HG03108 (cell line): ENCODE results near the gene MTHFR.

Source experiments
- ATAC-seq: cut with Tn5 transposase; IDR thresholded peaks from one replicate; pipeline ENCODE4 v1.9.1; 2021; ENCODE audit warnings: moderate library complexity; ENCODE audit not compliant: unreplicated experiment

The MTHFR gene

DNA sequence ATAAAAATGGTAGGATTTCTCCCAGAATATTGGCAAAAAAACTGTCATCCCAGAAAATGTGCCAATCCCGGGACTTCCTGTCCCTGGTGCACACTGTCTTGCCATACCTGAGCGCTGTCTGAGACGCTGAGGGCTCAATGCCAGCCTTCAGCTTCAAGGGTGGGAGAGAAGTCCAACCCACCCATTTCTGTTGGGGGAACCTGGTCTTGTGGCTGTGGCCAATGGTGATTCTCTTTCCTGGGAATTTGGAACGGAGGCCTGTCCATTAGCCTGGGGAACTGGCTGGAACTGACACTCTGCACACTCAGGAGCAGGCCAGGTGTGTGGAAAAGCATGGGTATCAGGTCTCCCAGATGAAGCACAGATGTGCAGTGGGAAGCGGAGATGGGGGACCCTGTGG lies 6.7 kb downstream of the MTHFR start:
- ATAC-seq = no peak

DNA sequence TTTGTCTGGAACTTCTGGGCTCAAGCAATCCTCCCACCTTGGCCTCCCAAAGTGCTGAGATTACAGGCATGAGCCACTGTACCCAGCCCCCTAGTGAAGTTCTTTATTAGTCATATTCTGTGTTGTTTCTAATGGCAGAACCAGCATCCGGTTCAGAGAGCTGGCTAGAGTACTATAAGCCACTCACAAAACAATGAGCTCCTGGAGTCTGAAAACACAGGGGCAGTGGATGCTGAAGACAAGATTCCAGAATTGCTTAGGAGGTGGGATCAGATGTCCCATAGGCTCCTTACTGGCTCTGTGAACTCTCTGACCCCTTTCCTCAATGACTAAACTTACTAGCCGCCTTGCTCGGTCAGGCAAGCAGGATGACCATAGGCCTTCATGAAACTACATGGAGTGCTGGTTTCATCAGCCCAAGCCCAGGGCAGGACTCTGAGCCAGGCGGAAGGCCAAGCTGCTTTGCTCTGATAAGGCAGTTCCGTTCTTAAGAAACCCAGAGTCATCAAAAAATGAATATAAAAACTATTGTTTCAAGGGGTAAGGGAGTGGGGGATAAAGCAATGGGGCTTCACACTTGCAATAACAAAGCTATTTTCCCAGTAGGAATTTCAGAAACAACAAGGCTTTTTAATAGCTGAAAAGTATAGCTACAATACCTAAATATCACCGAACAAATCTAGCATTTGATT lies 8.1 kb downstream of the MTHFR start:
- no peak for ATAC-seq

DNA sequence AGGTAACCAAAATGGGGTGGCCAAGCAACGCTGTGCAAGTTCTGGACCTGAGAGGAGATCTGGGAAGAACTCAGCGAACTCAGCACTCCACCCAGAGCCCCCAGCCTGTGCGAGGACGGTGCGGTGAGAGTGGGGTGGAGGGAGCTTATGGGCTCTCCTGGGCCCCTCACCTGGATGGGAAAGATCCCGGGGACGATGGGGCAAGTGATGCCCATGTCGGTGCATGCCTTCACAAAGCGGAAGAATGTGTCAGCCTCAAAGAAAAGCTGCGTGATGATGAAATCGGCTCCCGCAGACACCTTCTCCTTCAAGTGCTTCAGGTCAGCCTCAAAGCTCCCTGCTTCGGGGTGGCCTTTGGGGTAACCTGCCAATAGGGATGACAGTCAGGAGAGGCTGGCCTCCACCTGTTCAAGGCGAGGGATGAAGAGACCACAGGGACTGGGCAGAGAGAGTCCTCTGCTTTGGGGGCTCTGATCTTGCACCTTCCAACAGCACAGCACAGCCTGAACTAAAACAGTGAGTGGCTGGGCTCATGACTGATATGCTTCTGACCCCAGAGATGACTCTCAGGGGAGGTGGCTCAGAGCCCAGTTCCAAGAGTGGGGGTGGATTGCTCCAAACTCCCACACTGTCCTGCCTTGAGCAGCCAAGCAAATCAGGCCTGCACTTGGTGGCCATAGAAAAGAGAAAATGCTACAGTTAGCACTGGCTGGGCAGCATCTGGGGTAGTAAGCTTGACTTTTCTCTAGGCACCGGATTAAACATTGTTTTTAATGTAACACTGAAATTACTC lies 9.5 kb downstream of the MTHFR start:
- no peak for ATAC-seq

DNA sequence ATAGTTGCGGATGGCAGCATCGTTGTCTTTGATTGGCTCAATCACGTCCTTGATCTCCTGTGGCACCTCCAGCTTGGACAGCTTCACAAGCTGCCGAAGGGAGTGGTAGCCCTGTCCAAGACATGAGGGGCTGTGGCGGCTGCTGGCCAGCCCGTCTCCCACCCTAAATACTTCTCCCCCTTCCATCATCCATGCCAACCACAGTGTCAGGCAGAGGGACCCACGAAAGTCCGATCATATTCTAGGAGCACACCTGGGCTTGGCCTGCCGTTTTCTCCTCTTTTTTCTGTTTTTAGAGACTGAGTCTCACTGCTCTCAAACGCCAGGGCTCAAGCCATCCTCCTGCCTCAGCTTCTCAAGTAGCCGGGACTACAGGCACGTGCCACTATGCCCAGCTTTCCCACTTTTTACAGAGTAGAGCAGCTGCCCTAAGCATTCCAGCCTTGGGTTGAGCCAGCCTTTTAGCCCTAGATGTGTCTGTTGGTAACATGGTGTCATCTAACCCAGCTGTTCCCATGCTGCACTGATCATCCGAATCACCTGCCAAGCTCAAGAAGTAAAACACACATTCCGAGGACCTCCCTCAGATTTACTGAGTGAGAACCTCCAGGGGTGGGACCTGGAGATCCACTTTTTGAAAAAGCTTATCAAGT lies 10.4 kb downstream of the MTHFR start:
- ATAC-seq = no peak

DNA sequence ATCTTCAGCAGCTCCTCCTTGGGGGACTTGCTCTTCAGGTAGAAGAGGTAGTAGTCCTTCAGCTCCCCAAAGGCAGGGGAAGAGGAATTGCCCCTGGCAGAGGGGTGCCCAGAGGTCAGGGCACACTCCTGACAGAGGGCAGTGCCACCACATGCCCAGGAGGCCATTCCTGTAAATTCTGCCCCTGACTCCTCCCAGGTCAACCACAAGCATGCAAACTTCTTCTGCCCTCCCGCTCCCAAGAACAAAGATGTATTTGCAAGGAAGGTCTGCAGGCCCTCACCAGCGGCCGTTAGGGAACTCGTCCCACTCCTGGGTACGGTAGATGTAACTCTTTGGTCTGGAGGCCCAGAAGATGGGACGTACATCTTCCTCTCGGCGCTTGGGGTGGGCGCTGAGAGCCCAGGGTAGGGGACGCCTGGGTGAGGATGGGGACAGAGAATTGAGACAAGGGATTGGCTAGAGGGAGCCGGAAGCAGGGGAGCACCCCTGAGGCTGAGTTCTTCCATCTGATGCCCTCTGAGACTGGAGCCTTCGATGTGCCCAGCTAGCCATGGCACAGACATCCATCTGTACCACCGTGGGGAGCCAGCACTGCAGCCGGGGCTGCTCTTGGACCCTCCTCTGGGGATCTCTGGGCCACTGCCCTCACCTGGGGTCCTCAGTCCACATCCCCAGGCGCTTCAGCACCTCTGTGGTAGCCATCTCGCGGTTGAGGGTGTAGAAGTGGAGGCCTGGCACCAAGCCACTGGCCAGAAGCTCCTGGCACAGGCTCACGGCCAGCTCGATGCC lies 11.1 kb downstream of the MTHFR start:
- ATAC-seq = no peak

DNA sequence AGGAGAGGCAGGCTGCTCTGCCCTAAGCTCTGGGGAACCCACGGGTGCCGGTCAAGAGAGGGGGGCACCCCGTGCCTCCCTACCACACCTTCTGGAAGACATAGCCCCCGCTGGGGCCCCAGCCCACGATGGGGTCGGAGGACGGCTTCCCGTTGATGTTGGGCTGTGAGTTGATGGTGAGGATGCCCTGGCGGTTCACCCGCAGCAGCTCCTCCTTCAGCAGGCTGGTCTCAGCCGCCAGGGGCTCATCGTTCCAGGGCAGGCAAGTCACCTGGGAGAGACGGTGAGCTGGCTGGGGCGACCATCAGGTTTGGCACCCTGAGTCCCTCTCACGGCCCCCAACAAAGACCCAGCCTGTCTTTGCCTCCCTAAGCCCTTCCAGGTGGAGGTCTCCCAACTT lies 11.9 kb downstream of the MTHFR start:
- ATAC-seq = no peak

DNA sequence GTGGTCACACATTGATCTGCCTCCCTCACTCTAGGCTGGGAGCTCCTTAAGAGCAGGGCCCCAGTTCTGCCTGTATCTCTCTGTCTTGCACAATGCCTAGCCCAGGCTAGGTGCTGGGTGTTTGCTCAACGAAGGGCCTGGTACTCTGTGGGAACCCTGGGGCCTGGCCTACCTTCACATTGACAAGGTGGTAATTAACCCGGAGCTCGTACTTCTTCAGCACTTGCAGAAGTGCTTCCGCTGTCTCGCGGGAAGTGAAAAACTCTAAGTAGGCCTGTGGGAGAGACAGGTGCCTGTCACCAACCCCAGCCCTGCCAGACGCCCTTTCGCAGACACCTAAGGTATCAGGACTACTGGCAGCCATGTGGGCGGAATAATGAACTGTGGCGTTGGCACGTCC lies 13.7 kb downstream of the MTHFR start:
- ATAC-seq = no peak

DNA sequence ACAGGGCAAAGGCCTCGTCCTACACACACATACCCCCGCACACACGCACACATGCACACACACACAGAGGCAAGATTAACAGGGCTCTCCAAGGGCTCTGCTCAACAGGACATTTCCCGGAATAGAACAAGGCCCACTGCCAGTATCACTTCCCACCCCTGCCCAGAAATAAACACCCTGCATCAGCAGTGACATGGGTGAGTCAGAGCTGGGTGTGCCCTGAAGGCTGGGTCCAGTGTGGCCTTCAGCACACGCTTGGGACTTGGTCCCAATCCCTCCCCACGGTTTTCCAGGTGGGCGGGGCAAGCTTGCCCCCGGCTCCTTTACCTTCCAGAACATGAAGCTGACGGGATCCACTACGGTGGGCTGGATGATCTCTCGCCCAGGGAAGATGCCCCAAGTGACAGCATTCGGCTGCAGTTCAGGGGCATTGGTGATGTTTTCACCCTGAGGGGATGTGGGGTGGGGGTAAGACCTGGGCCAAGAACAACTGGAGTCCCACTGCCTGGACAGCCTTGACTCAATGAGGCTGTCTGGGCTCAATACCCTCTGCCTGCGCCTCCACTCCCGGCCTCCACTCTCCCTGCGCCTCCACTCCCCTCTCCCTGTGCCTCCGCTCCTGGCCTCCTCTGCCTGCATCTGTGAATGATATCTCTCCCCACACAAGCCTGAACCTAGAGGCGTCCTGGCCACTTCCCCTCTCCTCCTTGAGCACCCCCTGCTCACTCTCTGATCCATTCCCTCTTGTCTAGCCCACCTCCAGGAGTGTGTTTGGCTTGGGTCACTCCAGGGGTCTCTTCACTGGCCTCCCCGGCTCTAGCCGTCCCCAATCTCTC lies 14.7 kb downstream of the MTHFR start:
- no peak for ATAC-seq

DNA sequence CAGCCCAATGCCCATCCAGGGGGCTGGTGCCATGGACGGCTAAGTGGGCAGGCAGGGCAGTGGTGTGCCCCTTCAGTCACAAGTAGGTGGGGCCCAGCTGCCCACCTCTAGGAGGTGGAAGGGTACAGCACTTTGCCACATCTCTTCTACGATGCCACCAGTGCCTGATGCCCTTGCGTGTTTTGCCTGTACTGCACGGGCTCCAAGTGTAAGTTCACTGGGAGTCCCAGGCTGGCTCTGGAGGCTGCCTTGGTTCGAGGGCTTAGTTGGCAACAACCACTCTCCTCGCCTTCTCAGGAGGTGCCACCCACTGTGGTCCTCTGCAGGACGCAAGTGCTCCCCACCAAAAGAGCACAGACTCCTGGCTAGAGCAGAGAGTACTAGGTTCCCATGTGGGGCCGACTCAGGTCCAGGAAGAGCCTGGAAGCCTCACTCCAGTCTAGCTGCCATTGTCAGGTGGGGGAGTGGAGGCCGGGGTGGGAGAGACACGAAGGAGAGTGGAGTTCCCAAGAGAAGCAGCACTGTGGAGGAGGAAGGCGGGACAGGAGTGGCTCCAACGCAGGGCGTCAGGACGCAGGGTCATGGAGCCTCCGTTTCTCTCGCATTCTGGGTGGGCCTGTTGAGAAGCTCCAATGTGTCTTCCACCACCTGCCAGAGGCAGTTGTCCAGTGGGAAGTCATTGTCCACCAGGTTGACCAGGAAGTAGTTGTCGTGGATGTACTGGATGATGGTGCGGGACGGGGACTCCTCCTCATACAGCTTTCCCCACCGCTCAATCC lies 15.5 kb downstream of the MTHFR start:
- ATAC-seq = no peak

DNA sequence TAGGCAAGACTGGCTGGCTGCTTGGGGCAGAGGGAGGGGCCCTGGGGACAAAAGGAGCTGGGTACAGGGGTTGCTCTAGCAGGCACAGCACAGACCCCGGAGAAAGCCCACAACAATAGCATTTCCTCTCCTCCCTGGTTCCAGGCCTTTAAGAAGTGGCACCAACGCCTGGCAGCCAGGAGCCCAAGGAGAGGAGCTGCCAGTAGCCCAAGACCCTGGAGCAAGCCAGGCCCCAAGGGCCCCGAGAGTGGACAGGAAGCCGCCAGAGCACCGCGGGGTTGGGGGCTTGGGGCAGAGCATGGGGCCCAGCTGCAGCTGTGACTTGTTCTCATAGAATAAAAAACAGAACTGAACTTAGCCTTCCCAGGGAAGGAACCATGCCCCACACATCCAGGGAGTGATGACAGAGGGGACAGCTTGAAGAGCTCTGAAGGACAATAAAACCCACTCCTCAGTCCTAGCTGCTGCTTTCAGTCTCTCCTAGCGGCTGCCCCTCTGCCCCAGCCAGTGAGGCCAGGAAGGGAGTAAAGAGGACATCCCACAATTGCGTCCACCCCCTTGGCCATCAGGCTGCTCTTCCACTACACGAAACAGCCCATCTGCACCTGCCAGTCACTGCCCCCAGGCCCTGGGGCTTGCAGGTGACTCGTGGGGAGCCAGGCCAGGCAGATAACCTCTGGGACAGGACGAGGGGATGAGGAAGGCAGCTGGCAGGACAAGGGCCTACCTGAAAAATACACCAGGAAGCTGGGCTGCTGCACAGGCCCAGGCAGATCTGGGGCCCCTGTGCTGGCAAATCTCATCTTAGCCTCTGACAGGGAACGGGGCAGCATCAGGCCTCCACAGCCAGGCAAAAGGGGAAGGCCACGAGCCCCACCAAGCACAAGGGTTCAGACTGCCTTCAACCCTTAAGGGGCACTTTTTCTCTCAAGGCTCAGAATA lies 16.4 kb downstream of the MTHFR start:
- no peak for ATAC-seq

DNA sequence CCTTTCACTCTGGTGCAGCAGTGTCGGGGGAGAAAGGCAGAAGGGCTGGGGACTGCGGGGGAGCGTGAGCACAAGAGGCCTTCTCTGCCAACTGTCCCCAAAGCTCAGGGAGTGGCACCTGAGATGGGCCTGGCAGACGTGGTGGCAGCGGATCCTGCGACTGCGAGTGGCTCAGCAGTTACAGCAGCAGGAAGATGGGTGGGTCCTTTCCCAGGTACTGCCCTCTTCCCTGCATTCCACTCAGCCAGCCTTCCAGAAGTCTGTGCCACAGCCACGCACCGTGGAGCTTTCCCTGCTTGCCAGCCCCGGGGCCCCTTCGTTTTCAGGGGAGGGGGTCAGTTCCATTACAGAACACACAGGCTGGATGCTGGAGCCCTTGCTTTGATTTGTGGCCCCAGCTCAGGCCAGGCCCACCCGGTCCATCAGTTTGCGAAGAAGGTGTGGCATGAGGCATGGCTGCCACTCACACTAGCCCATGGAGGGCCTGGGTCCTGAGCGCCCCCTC lies 17.2 kb downstream of the MTHFR start:
- ATAC-seq = no peak

DNA sequence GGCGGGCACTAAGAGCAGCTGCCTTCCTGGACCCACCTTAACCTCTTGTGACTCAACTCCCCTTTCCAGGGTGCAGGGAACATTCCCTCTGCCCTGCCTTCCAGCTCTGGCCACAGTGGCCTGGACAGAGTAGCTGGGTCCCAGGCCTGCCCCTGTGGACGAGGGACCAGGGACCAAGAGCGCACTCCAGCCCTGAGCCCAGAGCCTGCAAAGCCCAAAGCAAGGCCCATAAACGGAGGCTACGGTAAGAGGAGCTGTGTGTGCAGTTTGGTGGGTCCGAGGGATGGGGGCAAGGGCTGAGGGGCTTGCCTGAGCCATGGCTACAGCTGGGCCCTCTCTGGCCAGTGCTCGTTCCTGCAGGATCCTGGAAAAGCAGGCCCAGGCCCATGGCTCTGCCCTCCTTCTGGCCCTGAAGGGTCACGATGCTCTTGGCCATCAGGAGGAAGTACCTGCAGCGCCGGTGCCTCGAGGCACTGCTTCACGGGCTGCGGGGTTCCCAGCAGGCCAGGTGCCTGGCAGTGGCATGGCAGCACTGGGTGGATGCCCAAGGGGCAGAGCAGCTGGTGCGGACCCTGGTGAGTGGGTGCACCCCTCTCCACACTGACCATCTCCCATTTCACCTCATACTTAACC lies 17.8 kb downstream of the MTHFR start:
- no peak for ATAC-seq

DNA sequence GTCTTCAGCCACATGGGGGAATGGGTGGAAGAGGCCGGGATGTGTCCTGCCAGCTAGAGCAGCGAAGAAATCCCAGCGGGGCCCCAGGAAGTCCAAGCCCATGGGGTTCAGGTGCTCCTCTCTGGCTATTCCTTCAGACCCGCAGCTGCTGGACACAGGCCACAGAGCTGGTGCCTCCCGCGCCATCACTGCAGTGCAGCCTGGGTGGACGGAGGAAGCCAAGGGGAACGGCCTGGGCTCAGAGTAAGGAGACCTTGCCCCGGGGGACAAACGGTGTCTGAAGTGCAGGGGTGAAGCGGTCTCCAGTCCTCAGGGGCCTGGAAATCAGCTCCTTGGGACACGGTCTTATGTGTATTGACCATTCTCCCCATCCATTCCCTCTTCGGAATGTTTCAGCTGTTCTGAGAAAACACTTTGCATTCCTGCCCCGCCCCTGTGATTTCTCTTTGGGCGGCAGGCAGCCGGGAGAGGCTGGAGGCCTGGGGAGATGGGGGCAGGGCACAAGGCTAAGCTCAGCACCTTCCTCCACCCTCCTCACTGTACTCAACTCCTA lies 18.4 kb downstream of the MTHFR start:
- ATAC-seq = no peak

DNA sequence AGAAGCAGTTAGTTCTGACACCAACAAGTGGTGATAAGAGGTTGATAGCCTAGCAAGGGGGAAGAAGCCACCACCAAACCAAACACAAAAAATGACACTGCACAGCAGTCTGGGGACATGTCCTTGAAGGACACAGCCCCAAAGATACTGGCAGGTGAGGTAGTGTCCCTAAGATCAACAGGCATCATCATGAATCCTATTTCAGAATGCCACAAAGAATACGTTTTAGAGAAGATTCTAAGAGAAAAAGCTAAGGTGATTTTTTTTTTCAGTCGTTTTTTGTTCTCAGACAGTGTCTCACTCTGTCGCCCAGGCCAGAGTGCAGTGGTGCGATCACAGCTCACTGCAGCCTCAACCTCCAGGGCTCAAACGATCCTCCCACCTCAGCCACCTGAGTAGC lies 19.6 kb downstream of the MTHFR start:
- no peak for ATAC-seq

DNA sequence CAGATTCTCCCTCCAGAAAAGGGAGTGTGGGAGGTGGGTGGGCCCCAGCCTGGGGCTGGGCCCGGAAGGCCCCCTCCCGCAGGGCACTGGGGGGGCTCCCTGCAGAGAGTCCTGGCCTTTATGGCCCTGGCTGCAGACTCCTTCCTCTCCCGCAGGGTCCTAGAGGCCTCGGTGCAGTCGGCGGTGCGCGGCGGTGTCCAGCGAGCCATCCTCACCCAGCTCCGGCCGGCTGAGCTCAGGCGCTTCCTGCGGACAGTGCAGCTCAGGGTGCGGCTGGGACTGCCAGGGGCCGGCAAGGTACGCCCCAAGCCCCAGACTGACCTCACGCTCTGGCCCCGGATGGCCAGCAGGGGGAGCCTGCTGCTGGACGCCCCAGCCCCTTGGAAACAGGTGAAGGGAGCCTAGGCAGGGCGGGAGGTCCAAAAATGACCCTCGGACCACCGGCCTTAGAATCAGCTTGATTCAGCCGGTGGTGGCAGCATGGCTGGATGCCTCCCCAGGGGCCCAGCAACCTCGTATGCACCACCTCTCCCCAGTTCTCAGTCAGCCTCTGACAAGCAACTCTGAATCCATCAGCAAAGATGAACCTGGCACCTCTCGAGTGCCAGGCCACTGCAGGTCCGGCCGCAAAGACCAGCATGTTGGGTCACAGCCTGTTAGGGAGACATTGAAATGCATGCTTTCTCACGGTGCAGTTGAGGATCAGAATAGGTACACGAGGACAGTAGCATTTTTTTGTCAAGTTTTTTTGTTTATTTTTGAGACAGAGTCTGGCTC lies 20.6 kb downstream of the MTHFR start:
- ATAC-seq = peak; percentile 68

DNA sequence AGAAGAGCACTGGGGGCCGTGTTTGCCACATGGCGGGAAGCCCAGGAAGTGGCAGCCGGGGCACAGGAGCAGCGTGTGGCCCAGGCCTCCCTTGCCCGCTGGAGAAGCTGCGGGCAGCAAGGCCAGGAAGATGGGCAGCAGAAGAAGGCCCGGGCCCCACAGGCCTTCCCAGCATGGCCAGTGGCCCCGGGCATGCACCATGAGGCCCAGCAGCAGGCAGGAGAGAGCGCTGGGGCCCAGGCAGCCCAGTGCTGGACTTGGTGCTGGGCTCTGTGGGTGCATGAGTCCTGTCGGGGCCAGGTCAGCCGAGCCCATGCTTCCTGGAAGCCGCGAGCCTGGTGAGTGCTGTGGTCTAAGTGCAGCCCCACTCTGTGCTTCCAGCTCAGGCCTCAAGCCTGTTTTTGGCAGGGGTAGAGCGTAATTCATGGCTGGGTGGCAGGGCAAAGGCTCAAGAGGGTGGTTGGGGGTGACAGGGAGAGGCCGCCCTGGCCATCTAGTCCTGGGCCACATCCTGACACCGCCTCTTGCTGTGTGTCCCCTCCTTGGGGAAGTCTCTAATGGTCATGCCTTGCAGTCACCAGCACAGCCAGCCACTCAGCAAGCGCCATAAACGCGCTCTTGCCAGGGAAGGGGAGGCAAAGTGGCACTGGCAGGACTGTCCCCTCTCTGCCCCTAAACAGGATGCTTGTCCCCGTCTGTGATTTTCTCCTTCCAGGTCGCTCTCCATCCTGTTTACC lies 21.3 kb downstream of the MTHFR start:
- ATAC-seq = no peak
